ENCODE results near the gene DOCK6. TPM values are rescaled to one million over a fixed set of nuclear protein-coding genes. Genes with fewer than 3 reads are reported as not detected.

Gene DOCK6
- total and polyA plus RNA-seq, 8 donors: 18.0 to 79.0 (median 30.7) TPM

DNA sequence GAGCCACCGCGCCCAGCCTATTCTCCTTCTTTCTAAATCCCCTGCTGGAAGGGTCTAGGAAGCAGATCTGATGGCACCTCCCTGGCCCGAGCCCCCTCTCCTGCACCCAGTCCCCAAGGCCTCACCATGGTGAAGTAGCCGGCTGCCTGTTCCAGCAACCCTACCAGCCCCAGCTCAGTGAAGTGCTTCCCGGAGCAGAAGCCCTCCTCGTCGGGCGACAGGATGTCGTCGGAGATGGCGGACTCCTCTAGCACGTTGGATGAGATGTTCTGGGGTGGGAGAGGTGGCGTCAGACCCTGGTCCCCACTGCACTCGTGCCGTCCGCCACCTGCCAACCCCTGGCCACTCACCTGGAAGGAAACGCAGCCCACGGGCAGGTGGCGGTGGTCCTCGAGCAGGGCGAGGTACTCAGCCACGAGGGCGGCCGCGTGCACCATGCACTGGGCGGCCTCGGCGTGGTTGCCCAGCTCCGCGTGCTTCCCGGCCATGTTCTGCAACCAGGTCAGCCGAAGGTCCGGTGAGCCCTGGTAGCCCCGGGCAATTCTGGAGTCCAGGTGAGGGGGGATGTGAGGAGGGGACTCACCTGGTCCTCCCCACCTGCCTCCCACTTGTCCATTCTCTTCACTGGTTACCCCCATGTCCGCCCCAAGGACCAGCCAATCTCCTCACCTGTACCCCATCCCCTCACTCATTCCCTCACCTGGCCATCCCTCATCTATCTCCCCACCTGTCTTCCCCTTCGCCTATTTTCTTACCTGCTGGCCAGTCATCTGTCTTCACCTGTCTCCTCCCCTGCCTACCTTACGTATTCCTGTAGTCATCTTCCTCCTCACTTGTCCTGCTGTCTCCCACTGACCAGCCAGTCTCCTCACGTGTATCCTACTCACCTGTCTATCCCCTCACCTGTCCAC is 53.5 kb downstream of the DOCK6 start:
- FAIRE-seq (no peak), DNase-seq (peak in 1 of 6 donors; percentile 67), ATAC-seq (no peak)
- intact Hi-C loops (cut with DNase I): loop anchor here in 1 of 3 donors (10.0 kb wide), 1 partner anchor 174 kb away; no protein-coding TSS in a partner anchor
- Histone ChIP-seq H3K4me3 (no peak overlapping the region), H3K36me3 (no peaks in the 10 kb centered on the region), H3K4me1 (no peaks in the 10 kb centered on the region), H3K9me3 (no peaks in the 10 kb centered on the region), H3K27ac (no peak overlapping the region), H3K27me3 (no peaks in the 10 kb centered on the region)
- TF ChIP-seq, protein P1, sequence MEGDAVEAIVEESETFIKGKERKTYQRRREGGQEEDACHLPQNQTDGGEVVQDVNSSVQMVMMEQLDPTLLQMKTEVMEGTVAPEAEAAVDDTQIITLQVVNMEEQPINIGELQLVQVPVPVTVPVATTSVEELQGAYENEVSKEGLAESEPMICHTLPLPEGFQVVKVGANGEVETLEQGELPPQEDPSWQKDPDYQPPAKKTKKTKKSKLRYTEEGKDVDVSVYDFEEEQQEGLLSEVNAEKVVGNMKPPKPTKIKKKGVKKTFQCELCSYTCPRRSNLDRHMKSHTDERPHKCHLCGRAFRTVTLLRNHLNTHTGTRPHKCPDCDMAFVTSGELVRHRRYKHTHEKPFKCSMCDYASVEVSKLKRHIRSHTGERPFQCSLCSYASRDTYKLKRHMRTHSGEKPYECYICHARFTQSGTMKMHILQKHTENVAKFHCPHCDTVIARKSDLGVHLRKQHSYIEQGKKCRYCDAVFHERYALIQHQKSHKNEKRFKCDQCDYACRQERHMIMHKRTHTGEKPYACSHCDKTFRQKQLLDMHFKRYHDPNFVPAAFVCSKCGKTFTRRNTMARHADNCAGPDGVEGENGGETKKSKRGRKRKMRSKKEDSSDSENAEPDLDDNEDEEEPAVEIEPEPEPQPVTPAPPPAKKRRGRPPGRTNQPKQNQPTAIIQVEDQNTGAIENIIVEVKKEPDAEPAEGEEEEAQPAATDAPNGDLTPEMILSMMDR (IDR thresholded peaks at IDR 0.05): no peak
- 87 to 96% methylated on average over 37 to 38 of the region's 38 CpGs for WGBS, 2 donors

DNA sequence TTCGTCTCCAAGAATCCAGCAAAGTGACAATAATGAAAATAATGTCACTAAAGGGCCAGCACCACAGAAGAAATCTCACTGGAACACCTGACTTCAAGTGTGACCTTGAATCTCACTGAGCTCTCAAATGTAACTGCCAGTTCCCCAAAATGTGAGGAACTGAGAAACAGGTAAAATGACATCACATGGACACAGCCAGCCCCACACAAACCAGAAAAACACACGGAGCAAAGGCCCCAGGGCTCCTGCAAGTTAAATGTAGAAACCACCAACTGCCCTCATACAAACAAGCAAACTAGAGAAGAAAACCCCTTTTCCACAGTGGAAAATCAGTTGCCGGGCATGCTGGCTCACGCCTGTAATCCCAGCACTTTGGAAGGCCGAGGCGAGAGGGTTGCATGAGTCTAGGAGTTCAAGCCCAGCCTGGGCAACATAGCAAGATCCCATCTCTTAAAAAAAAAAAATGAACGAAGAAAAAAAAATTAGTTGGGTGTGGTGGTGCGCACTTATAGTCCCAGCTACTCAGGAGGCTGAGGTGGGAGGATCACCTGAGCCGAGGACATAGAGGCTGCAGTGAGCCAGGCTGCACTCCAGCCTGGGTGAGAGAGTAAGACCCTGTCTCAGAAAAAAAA is 56.3 kb downstream of the DOCK6 start:
- H3K4me1 ChIP-seq: no peaks in the 10 kb centered on the region
- H3K9me3 ChIP-seq: no peaks in the 10 kb centered on the region
- FAIRE-seq: no peak
- 74% methylated on average over 9 of the region's 9 CpGs for WGBS, 2 donors
- no peaks in the 10 kb centered on the region for H3K27me3 ChIP-seq
- TF ChIP-seq, protein P1 (IDR thresholded peaks at IDR 0.05): no peak
- ATAC-seq: peak in 2 of 4 donors; percentile 24 to 37
- H3K27ac ChIP-seq: peak overlapping the region in 1 of 4 donors; percentile 8
- no peak overlapping the region for H3K4me3 ChIP-seq
- no peaks in the 10 kb centered on the region for H3K36me3 ChIP-seq
- intact Hi-C loops (cut with DNase I): loop anchor here in 1 of 3 donors (2.0 to 10.0 kb wide), 2 partner anchors 67 to 171 kb away; no protein-coding TSS in a partner anchor
- DNase-seq: no peak

DNA sequence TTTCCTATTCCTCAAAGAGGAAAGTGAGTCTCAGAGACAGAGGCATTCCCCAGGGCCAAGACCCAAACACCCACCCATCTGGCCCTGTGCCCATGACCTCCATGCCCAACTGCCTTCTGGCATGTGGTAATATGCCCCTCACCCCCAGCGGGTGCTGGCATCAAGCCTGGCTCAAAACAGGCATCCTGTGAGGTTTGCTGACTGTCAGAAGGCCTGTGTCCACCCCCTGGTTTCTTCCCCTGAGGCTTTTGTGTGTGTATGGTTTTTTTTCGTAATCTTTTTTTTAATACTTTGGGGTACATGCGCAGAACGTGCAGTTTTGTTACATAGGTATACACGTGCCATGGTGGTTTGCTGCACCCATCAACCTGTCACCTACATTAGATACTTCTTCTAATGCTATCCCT is 57.4 kb downstream of the DOCK6 start:
- 56% methylated on average over 5 of the region's 5 CpGs for WGBS, 2 donors
- Histone ChIP-seq H3K4me3 (no peak overlapping the region), H3K36me3 (no peaks in the 10 kb centered on the region), H3K27me3 (no peaks in the 10 kb centered on the region), H3K27ac (no peak overlapping the region), H3K4me1 (no peaks in the 10 kb centered on the region), H3K9me3 (no peaks in the 10 kb centered on the region)
- TF ChIP-seq, protein P1 (IDR thresholded peaks at IDR 0.05): no peak
- intact Hi-C loops (cut with DNase I): loop anchor here in 2 of 3 donors (2.0 to 10.0 kb wide), 3 partner anchors 66 to 170 kb away; no protein-coding TSS in a partner anchor
- FAIRE-seq (no peak), DNase-seq (peak in 2 of 6 donors; percentile 48 to 66), ATAC-seq (no peak)

DNA sequence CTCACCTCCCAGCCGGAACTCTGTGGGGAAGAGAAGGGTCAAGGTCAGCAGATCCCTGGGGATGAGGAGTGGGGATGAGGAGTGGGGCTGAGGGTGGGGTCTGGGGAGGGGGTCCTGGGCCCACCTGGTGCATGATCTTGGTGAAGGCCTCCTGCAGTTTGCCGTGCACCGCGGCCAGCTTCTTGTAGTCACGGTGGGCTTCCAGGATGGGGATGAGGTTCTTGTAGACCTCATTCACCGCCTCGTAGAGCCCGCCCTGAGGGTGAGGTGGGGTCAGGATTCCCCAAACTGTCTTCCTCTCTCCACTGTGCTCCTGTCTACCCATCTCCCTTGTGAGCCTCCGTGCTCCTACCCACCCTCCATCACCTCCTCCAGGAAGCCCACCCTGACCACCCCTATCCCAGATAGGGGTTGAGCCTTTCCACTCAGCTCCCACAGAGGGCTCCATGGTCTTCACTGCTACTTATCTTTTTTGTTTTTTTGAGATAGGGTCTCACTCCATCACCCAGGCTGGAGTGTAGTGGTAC is 58.2 kb downstream of the DOCK6 start:
- H3K36me3 ChIP-seq: no peaks in the 10 kb centered on the region
- intact Hi-C loops (cut with DNase I): loop anchor here in 2 of 3 donors (2.0 to 10.0 kb wide), 3 partner anchors 65 to 169 kb away; no protein-coding TSS in a partner anchor
- no peaks in the 10 kb centered on the region for H3K27me3 ChIP-seq
- DNase-seq: no peak
- FAIRE-seq: no peak
- no peak overlapping the region for H3K27ac ChIP-seq
- no peaks in the 10 kb centered on the region for H3K9me3 ChIP-seq
- ATAC-seq: peak in 1 of 4 donors; percentile 4
- no peak overlapping the region for H3K4me3 ChIP-seq
- WGBS, 2 donors: 78 to 87% methylated on average over 9 of the region's 9 CpGs
- TF ChIP-seq, protein P1 (IDR thresholded peaks at IDR 0.05): no peak
- H3K4me1 ChIP-seq: no peaks in the 10 kb centered on the region

Measured in pancreas (tissue), 10 donors.